ENCODE data around the gene MBTPS1.
A peak's percentile ranks its signal among the peaks of the same experiment; 100 is the strongest.

MBTPS1 gene

GRCh38 chr16:84038469-84038868 lies 78.3 kb downstream of the MBTPS1 start:
- DNase-seq (ENCODE audit: low read depth in 3 of 3, low spot score in 1 of 3): no peak

- DNase-seq (ENCODE audit: low read depth in 3 of 3, low spot score in 1 of 3): no peak
Observed at GRCh38 chr16:84036982-84037425, 79.7 kb downstream of the MBTPS1 start.

GRCh38 chr16:84036131-84036530 lies 80.6 kb downstream of the MBTPS1 start:
- DNase-seq (ENCODE audit: low read depth in 3 of 3, low spot score in 1 of 3): no peak

- DNase-seq (ENCODE audit: low read depth in 3 of 3, low spot score in 1 of 3): no peak
Observed at GRCh38 chr16:84034516-84034915, 82.2 kb downstream of the MBTPS1 start.

GRCh38 chr16:84033251-84034195 lies 83.2 kb downstream of the MBTPS1 start:
- DNase-seq (ENCODE audit: low read depth in 3 of 3, low spot score in 1 of 3): no peak

GRCh38 chr16:84032458-84033178 lies 84.1 kb downstream of the MBTPS1 start:
- no peak for DNase-seq (ENCODE audit: low read depth in 3 of 3, low spot score in 1 of 3)

GRCh38 chr16:84031556-84031955 lies 85.2 kb downstream of the MBTPS1 start:
- DNase-seq (ENCODE audit: low read depth in 3 of 3, low spot score in 1 of 3): no peak

GRCh38 chr16:84029297-84030047 lies 87.3 kb downstream of the MBTPS1 start:
- DNase-seq (ENCODE audit: low read depth in 3 of 3, low spot score in 1 of 3): no peak

GRCh38 chr16:84027625-84028024 lies 89.1 kb downstream of the MBTPS1 start:
- no peak for DNase-seq (ENCODE audit: low read depth in 3 of 3, low spot score in 1 of 3)

GRCh38 chr16:84026606-84027005 lies 90.1 kb downstream of the MBTPS1 start:
- no peak for DNase-seq (ENCODE audit: low read depth in 3 of 3, low spot score in 1 of 3)

- DNase-seq (ENCODE audit: low read depth in 3 of 3, low spot score in 1 of 3): no peak
Observed at GRCh38 chr16:84024854-84025253, 91.9 kb downstream of the MBTPS1 start.

- no peak for DNase-seq (ENCODE audit: low read depth in 3 of 3, low spot score in 1 of 3)
Observed at GRCh38 chr16:84022644-84023043, 94.1 kb downstream of the MBTPS1 start.

- DNase-seq (ENCODE audit: low read depth in 3 of 3, low spot score in 1 of 3): no peak
Observed at GRCh38 chr16:84021488-84021887, 95.3 kb downstream of the MBTPS1 start.

- DNase-seq (ENCODE audit: low read depth in 3 of 3, low spot score in 1 of 3): no peak
Observed at GRCh38 chr16:84020353-84020752, 96.4 kb downstream of the MBTPS1 start.

- DNase-seq (ENCODE audit: low read depth in 3 of 3, low spot score in 1 of 3): no peak
Observed at GRCh38 chr16:84018710-84019109, 98.0 kb downstream of the MBTPS1 start.

- DNase-seq (ENCODE audit: low read depth in 3 of 3, low spot score in 1 of 3): no peak
Observed at GRCh38 chr16:84016477-84016876, 100.3 kb downstream of the MBTPS1 start.

- DNase-seq (ENCODE audit: low read depth in 3 of 3, low spot score in 1 of 3): no peak
Observed at GRCh38 chr16:84015399-84015798, 101.3 kb downstream of the MBTPS1 start.

GRCh38 chr16:84014570-84015327 lies 102.0 kb downstream of the MBTPS1 start:
- no peak for DNase-seq (ENCODE audit: low read depth in 3 of 3, low spot score in 1 of 3)

GRCh38 chr16:84013787-84014569 lies 102.8 kb downstream of the MBTPS1 start:
- peak in 1 of 3 donors; percentile 12 for DNase-seq (ENCODE audit: low read depth in 3 of 3, low spot score in 1 of 3)

GRCh38 chr16:84009282-84009681 lies 107.5 kb downstream of the MBTPS1 start:
- no peak for DNase-seq (ENCODE audit: low read depth in 3 of 3, low spot score in 1 of 3)
